ENCODE results near the gene FAM131C.
"Not testable (repeated sequence)": the region's sequence is repeated elsewhere in the genome, so short reads cannot be mapped to it uniquely, and the experiment has no call there.

FAM131C gene

DNA sequence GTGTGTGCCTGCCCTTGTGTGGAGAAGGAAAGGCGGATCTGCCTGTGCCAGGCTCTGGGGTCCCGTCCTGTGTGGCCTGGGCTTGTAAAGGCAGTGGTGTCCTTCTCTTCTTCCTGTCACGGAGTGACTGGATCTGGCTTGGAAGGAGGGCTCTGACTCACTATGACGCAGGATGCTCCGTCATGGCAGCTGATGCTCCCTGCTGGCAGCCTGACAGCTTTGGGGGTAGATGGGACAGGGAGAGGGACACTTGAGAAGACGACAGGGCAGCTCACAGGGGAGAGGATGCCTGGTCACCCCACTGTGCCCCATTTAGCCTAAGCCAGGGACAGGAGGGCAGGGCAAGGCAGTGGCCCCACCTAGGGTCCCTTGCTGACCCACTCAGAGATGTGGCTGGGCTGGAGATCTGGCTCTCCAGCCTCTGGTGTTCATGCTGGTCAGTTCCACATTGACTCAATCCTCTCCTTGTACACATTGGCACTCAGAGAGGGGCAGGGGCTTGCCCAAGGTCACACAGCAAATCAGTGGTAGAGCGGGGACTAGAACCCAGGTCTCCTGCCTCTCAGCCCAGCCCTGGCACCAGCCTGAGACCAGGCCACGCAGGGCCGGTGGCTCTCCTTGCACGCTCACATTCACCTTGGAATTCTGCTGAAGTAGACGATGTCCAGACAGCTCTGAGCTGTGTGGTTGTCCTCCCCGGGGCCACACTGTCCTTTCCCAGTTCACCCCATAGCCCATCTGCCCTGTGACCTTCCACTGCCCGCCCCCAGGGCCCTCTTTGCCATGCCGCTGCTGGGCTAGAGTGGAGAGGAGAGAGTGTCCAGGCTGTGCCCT, 2.8 kb upstream of the FAM131C start:
- DNase-seq = no peak

DNA sequence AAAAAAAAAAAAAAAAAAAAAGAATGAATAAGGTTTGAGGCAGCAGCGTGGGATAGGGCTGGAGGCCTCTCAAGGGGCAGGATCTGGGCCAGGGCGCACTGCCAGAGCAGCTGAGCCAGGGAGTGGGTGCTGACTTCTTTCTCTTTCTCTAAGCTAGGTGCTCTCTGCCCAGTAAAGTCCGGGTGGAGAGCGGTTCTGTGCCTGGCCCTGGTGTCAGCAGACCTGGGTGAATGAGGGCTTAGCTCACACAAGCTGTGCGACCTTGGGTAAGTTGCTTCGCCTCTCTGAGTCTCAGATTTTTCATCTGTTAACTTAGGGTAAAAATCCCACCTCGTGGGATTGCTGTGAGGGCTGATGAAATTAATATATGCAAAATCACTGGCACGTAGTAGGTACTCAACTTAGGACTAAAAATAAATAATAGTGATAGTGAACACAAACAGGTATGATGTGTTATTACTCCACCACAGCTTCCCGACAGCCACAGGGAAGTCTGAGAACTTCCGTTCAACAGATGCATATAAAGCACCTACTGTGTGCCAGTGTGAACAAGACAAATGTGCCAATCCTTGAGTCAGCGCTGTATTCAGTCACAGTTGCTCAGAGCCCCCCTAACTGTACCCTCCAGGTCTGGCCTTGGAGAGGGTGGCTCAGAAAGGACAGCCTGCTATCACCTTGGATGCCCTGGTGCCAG, 2.0 kb upstream of the FAM131C start:
- DNase-seq = no peak

DNA sequence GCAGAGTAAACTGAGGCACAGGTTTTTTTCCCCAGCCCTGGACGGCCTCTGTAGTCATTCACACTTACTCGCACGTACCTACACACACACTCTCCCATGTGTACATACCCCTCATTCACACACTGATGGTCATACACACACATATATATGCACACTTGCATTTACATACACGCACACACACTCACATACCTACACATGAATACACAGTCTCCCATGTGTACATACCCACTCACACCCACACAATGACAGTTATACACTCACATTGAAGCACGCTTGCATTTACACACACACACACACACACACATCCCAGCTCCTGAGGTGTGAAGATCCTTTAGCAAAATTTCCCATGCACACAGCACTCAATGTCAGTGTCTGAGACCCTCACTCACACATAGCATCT, 766 bp upstream of the FAM131C start:
- no peak for DNase-seq

DNA sequence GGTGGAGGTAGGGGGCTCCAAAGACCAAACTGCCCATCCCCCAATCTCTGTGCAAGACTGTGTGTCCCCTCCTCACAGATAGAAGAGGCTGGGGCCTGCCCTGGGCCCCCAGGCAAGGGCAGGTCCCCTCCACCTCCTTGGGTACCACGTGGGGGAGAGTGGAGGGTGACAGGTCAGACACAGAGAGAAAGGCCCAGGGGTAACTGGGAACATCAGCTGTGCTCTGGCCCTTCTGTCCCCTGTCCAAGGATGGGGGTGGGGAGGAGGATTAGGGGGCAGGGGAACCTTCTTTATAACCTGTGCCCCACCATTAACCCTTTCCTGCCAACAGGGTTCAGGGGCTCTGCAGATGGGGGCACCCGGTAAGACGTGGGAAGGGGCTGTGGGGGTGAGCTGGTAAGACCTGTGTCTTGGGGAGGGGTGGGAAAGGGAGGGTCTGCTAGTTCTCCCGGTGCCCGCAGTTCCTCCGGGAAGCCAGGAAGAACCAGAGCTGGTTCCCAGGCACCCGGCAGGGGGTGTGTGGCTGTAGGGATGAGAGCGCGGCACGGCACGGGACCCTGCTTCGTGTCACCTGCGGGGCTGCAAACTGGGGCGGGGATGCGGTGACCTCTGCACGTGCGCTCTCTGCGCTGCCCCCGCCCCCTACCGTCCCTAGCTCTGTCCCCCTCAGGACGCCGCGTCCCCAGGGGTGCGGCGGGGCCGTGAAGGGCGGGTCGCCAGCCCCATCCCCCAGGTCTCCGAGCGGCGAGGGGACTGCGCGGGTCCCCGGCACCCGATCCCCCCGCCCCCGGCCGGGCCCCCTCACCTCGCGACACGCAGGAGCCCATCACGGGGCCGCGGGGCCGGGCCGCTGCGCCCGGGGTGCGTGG, 601 bp downstream of the FAM131C start:
- no peak for DNase-seq

DNA sequence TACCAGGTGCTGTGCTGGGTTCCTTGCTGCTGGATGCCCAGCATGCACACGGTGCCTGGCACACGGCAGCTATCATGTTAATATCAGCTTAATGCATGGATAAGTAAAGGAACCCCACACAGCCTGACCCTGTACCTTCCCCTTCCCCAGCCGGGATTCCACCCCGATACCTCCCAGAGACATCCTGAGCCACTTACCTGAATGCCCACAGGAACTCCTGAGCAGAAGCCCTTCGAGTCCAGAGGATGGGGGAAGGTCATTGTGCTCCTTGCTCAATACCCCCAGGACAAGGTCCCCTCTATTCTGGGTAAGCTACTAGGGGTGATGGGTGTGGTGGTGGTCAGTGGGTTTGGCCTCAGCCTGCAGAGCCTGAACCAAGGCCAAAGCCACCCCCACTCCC, 1.4 kb downstream of the FAM131C start:
- no peak for DNase-seq

DNA sequence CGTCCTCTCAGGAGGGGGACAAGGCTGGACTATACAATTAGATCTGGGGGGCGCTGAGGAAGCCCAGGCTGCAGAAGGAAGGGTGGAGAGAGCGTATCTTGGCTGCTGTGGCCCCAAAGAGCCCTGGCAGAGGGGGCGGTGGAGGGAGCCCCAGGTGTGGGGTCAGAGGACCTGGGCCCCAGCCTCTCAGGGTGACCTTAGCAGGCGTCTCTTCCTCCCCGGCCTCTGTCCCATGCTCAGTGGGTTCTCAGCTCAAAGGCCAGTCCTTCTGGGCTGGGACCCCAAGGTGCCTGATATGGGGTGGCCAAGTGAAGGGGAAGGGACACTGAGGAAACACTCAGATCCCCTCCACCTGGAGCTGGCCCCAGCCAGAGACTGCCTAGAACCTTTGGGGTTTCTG, 1.8 kb downstream of the FAM131C start:
- no peak for DNase-seq

DNA sequence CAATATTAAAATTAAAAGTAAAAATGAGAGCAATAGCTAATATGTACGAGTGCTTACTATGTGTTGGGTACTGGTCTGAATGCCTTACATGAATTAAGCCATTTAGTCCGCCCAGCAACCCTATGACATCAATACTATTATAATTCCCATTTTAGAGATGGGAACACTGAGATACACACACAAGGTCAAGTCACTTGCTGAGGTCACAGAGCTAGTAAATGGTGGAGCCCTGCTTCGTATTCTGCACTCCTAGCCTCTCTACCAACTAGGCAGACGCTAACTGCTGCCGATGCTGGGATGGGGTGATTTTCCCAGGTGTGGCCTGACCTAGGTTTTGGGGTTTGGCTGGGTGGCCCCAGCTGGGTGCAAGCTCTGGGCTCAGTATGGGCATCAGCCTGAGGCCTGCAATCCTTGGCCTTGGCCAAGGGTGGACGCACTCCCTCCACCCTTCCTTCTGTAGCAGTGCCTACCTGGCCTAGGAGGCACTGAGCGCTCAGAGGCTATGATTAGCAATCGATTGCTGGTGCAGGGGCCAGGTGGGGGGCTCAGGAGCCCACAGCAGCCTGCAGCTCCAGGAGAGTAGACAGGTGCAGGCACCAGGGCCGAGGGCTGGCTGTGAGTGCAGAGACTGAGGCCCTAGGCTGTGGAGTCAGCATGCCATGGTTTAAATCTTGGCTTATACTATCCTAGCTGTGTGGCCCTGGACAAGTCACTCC, 2.7 kb downstream of the FAM131C start:
- no peak for DNase-seq

DNA sequence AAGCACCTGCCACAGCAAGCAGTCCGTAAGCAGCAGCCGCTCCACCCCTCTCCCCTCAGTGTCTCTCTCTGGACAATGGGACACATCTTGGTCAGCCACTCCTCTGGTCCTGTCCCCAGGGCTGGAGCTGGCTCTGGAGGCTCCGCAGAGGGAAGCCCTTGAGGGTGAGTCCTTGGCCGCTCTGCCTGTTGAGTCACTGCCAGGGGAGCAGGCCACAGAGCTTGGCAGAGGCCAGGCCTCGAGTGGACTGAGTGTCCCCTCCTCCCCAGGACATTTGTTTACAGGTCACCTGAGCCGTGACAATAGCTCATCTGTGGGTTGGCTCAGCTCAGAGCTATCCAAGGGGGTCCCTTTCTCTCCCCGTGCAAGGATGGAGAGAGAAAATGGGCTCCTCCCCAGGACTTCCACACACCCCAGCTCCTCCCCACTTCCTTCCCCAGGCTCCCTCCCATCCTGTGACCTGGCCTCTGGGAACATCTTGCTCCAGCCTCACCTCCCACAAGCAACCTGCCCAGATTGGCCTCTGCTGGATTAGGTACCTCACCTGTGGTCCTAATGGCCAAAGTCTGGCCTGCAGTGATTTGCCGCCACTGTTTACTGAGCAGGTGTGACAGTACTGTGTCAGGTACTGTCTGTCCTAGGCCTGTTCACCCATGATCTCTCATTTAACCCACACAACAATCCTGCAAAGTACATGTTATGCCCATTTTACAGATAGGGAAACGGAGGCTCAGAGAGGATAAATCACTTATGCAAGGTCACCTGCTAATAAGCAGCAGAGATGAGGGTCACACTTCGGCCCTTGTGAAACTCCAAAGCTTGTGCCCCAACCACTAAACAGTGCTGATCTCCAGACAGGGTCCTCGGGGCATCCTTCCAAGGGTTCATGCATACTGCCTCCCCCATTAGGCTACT, 4.8 kb downstream of the FAM131C start:
- DNase-seq = no peak

DNA sequence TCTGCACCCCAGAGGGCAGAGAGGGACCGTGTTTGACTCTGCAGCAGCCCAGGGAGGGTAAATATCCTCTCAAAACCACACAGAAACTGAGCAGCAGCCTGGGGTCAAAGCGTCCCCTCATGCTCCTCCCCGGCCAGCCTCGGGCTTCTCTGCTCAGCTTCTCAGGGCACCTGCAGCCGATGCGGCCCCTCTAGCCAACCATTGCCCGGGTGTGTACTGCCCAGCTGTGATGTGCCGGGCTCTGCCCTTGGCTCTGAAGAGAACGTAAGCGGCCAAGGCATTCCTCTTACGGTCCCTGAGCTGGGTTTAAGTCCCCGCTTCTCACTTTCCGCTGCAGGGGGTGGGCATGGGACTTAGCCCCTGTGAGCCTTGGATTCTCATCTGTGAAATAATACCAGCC, 5.5 kb downstream of the FAM131C start:
- no peak for DNase-seq

DNA sequence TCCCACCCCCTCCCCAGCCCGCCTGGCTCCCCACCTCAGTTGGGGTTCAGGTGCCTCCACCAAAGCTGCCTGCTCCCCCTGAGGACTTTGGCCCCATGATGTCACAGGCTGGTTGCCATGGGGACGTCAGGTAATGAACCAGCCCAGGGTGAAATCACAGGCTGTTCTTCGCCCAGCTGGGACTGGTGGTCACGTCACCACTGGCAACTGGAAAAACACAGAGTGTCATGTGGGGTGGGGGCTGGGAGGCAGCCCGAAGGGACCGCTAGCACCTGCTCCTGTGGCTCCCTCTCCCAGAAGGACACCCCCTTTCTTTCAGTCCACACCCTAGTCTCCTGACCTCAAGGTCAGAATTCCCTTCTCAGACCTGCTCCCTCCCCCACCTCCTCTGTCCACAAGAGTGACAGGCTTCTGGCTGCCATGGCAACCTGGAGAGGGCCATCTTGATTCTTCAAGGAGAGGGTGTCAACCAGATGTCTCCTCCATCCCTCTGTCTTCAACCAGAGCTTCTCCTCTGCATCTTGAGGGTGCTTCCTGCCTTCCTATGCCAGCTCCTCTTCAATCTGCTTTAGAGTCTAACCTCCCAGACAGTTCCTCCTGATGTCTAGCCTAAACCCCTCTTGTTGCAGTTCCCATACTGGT, 6.2 kb downstream of the FAM131C start:
- no peak for DNase-seq

DNA sequence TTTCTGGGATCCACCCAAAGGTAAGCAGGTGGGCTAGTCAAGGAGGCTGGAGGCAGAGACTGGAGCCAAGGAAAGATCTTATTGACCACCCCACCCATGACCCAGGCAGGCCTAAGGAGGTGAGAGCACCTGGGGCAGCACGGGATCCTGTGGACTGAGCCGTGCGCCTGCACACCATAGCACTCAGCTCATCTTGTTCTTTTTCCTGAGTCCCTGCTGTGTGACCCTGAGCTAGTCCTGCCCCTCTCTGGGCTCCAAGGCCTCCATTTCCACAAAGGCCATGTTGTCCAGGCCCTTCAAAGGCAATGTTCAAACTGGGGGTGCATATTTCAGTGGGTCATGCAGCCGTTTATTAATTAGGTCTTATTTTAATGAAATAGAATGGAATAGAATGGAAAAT, 7.2 kb downstream of the FAM131C start:
- DNase-seq = no peak

DNA sequence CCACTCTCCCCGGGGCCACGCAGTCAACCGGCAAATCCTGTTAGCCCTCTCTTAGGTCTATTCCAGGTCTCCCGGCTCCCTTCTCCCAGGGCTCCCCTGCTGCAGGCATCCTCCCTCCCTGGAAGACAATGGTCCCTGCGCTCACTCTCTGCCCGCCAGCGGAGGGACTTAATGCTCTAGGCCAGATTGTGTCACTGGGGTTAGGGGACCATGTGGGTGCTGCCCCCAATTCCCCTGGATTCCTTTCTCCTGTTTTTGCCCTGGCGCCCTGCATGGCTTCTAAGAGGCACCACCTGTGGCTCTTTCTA, 8.2 kb downstream of the FAM131C start:
- no peak for DNase-seq

DNA sequence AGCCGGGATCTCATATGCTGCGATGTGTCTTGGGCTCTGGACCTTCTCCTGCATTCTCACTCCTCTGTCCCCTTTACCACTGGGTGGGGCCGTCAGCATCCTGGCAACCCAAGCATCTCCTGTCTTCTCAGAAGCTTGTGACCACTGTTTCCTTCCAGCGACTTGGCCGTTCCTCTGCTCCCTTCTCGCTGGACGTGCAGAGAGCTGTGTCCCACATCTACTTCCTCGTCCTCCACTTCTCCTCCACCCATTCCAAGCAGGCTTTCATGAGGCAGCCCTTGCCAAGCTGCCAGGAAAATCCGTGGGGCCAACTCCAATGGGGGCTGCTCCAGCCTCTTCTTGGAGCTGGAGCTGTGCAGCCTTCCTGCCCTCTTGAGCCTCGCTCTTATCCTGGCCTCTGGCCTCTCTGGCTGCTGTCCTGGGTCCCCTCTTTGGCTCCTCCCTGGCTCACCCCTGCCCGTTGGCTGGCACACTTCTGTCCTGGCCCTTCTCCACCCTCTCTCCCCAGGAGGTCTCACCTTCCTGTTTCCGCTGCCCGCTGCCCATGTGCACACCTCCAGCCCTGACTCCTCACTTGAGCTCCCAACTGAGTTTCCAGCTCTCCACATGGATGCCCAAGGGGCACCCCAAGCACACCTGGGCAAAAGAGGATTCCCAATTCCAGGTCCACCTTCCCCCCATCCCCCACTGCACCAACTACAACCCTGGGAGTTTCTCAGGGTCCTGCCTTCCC, 8.7 kb downstream of the FAM131C start:
- no peak for DNase-seq

DNA sequence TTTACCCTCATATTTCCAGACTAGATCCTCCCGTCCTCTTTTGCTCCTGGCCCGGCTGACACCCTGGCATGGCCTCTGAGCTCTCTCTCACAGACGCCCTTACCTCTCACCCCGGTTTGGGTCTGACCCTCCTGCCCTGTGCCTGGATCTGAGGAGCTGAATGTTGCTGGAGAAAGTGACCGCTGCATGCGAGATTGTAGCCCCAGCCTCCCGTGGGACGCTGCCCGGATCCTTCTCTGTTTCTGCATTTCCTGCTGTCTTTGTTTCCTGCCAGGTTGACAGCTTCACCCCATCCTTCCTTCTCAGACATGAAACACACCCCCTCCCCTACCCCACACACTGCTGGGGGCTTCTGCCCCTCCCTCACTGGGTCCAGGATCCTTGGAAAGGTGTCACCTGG, 9.5 kb downstream of the FAM131C start:
- DNase-seq = no peak

DNA sequence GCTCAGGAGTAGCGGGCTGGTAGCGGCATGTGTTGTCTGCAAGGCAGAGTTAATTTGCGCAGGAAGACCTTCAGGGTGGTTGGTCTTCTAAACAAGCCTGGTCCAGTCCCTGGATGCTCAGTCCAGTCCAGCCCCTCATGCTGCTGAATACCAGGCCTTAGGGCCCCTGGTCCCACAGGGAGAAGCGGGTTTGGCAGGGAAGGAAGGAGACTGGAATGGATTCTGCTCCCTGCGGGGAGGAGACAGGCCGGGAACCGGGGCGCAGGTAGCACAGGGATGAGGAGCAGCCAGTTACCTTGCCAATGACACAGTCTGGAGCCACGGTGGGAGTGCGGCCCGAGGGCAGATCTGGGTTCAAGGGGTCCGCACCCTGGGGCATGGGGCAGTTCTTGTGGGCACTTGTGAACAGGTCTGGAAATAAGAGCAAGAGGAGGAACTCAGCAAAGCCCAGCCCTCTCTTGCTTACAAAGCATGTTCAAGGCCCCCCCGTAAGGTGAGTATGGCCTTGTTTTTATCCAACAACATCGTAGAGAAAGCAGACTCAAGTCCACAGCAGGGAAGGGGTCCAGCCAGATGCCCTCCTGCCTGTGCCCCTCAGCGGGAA, 10.1 kb downstream of the FAM131C start:
- DNase-seq = no peak

DNA sequence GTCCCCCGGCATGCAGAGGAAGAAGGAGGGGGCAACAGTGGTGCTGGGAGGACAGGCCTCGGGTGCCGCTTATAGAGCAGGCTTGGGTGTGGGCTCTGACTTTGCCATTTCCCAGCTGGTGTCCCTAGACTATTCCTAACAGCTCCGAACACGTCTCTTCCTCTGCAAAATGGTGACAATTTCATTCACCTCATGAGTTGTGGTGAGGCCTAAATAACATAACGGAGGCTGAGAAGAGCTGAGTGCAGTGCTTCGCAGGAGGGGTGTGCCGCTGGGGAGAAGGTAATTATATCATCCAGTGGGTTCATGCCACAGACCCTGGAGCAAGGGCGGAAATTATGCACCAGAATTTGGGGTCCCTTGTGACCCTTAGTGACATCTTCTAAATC, 10.8 kb downstream of the FAM131C start:
- DNase-seq = not testable (repeated sequence)

DNA sequence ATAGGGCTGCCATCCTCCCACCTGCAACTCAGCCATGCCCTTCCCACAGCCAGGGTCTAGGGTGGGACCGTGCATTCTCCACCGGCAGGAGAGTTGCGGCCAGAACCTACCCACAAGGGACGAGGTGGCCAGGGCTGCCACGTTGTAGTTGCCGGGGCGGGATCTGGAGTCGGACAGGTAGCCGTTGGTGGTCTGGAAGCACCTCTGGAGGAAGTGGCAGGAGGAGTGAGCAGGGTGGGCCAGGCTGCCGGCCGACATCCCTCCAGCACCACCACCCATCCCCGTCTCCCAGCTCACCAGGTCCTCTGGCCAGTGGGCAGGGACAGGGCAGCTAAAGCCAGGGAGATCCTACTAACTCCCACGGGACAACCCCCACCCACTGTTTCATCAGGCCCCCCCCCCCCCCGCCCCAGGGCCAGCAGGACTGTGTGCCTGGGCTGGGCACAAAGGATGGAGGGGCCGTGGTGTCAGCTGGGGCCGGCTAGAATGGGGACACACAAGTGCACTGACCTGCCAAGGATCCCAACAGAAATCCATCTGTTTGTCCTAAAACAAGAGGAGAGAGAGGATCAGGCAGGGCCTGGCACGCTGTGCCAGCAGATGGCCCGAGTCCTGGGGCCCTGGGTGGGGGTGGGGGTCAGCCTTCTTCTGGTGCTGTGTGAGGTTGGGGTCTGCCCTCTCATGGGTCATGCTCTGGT, 11.3 kb downstream of the FAM131C start:
- DNase-seq = not testable (repeated sequence)

DNA sequence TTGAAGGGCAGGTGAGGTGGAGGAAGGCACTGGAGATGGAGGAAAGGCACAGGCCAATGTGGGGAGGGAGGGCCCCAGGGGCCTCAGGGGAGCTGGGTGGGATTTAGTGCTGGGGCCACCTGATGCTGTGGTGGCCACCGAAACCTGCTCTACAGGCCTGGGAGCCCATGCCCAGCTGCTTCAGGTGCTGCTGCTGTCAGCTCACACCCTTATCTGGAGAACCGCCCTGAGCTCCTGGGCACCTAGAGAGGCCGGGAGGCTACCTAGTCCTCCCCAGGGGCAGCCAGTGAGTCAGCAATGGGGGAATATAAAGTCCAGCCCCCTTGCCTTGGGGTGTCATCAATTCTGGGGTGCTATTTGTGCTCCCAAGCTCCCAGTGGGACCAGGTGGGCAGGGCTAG, 12.2 kb downstream of the FAM131C start:
- no peak for DNase-seq

DNA sequence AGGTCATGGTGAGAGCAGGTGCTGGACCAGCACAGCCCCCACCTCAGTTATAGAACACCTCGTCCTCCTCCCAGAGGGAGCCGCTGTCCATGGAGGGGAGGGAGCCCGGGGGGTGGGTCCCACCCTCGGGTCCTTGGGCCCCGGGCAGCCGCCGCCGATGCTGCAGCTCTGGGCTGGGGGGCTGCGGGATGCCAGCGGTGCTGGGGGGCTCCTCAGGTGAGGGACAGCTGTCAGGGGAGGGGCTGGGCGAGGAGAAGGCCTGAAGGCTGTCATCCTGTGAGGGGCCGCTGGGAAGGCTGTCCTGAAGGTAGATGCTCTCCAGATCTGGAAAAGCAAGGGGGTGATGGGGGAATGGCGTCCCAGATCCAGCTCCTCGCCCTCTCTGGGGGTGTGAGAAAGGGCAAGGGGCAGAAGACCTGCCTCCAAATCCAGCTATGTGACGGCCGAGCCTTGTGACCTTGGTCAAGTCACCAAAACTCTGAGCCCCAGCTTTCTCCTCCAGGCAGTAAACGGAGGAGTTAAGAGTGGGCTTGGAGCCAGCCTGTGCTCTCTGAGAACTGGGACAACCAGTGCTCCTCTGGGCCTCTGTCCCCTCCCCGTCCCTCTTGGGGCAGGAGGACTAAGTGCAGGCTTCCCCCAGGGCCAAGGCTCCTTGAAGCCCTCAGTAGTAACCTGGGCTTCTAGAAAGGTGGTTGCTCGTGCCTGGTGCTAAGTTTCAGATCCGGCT, 14.9 kb downstream of the FAM131C start:
- DNase-seq = not testable (repeated sequence)

All from CD4-positive, alpha-beta T cell treated with Interleukin-17A for 4 hours (primary cell).